Ovary (tissue), 3 donors: Measurements from ENCODE around the gene CNOT6.

Source experiments
- EP300 ChIP-seq: sonication (generic); formaldehyde crosslinking; IDR thresholded peaks from one replicate; pipeline ENCODE4 v1.6.1; 2017; ENCODE audit warnings: antibody characterized with exemption
- POLR2A ChIP-seq: fragments of 450-650 bp; IDR thresholded peaks from one replicate; pipeline ENCODE4 v1.6.1; 2017; ENCODE audit warnings: antibody characterized with exemption, mild to moderate bottlenecking, moderate library complexity
- TF ChIP-seq, protein P1 (sequence below), 3 donors: fragments of 450-650 bp in 2 of 3; fragments of 200-600 bp in 1 of 3; IDR thresholded peaks; one replicate each; pipeline versions ENCODE4 v1.5.1 to v1.8.0; 2016 to 2022; ENCODE audit warnings: antibody characterized with exemption in 3 of 3, mild to moderate bottlenecking in 1 of 3
- donor health status: DM: no; HTN: no; CAD: no.

- TF ChIP-seq, protein P1, sequence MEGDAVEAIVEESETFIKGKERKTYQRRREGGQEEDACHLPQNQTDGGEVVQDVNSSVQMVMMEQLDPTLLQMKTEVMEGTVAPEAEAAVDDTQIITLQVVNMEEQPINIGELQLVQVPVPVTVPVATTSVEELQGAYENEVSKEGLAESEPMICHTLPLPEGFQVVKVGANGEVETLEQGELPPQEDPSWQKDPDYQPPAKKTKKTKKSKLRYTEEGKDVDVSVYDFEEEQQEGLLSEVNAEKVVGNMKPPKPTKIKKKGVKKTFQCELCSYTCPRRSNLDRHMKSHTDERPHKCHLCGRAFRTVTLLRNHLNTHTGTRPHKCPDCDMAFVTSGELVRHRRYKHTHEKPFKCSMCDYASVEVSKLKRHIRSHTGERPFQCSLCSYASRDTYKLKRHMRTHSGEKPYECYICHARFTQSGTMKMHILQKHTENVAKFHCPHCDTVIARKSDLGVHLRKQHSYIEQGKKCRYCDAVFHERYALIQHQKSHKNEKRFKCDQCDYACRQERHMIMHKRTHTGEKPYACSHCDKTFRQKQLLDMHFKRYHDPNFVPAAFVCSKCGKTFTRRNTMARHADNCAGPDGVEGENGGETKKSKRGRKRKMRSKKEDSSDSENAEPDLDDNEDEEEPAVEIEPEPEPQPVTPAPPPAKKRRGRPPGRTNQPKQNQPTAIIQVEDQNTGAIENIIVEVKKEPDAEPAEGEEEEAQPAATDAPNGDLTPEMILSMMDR (IDR thresholded peaks at IDR 0.05) = no peak
- TF ChIP-seq POLR2A (no peak), EP300 (no peak)
Observed at GRCh38 chr5:180519098-180519497, 24.9 kb downstream of the CNOT6 start.
